HepG2 (cell line): ENCODE results near the gene CNRIP1. TPM values are rescaled to one million over a fixed set of nuclear protein-coding genes. Genes with fewer than 3 reads are reported as not detected.

ENCODE experiments used
- CENPX ChIP-seq: sonication (generic); formaldehyde crosslinking; IDR thresholded peaks from 2 replicates; pipeline ENCODE4 v1.9.0; 2021; ENCODE audit warnings: mild to moderate bottlenecking, missing genetic modification reagents, moderate library complexity
- GATAD1 ChIP-seq: IDR thresholded peaks from 2 replicates; pipeline ENCODE4 v1.6.1; 2016; ENCODE audit warnings: missing genetic modification reagents, missing compliant biosample characterization
- GATAD2A ChIP-seq: IDR thresholded peaks from 2 replicates; pipeline ENCODE4 v1.6.1; 2016
- KAT7 ChIP-seq: IDR thresholded peaks from 2 replicates; pipeline ENCODE4 v1.6.1; 2018; ENCODE audit warnings: borderline replicate concordance, missing compliant biosample characterization
- KDM5A ChIP-seq: fragments of 200-600 bp; sonication (generic); IDR thresholded peaks from 2 replicates; pipeline ENCODE4 v1.7.0; 2018; ENCODE audit warnings: antibody characterized with exemption, mild to moderate bottlenecking, low read length, borderline replicate concordance
- NFKB2 ChIP-seq: sonication (generic); formaldehyde crosslinking; IDR thresholded peaks from 2 replicates; pipeline ENCODE4 v1.4.0; 2020; ENCODE audit warnings: missing genetic modification reagents, borderline replicate concordance
- RAD21 ChIP-seq: fragments of 450-650 bp; formaldehyde crosslinking; IDR thresholded peaks from 2 replicates; pipeline ENCODE4 v1.5.0; 2020; ENCODE audit warnings: mild to moderate bottlenecking
- REPIN1 ChIP-seq: sonication (generic); formaldehyde crosslinking; IDR thresholded peaks from 2 replicates; pipeline ENCODE4 v1.8.0; 2022; ENCODE audit warnings: missing genetic modification reagents, low read depth, mild to moderate bottlenecking, borderline replicate concordance
- RXRB ChIP-seq: IDR thresholded peaks from 2 replicates; pipeline ENCODE4 v1.6.1; 2016; ENCODE audit warnings: borderline replicate concordance, missing genetic modification reagents, missing compliant biosample characterization
- SSRP1 ChIP-seq: IDR thresholded peaks from 2 replicates; pipeline ENCODE4 v1.6.1; 2016; ENCODE audit warnings: control low read depth
- ZNF331 ChIP-seq: sonication (generic); formaldehyde crosslinking; IDR thresholded peaks from 2 replicates; pipeline ENCODE4 v1.4.0; 2020; ENCODE audit warnings: missing genetic modification reagents
- ZNF350 ChIP-seq: sonication (generic); formaldehyde crosslinking; IDR thresholded peaks from 2 replicates; pipeline ENCODE4 v1.4.0; 2020; ENCODE audit warnings: mild to moderate bottlenecking, low read depth, missing genetic modification reagents, borderline replicate concordance
- ZNF646 ChIP-seq: sonication (generic); formaldehyde crosslinking; IDR thresholded peaks from 2 replicates; pipeline ENCODE4 v1.9.0; 2021; ENCODE audit warnings: mild to moderate bottlenecking, missing genetic modification reagents
- polyA plus RNA-seq, 8 experiments: library from polyadenylated mRNA; depleted of rRNA in 3 of 8; stranded (reverse) in 7 of 8; unstranded in 1 of 8; fragments of >200 nt; fragmentation: Illumina TruSeq in 4 of 8; extraction: Trizol in 4 of 8; gene quantifications; 2 replicates each; pipeline versions ENCODE4 v1.2.1 to v1.2.3, GENCODE V29; 2011 to 2016; ENCODE audit warnings: low read depth in 4 of 8, missing spikeins in 1 of 8, mixed read lengths in 1 of 8; ENCODE audit not compliant: insufficient read depth in 1 of 8
- total RNA-seq, 5 experiments: library from RNA; depleted of rRNA; stranded (reverse); fragments of >200 nt; fragmentation: Illumina TruSeq; extraction: Trizol; gene quantifications; 2 replicates each; pipeline ENCODE4 v1.2.3, GENCODE V29; 2016; ENCODE audit warnings: low read depth in 1 of 5
- TF ChIP-seq, protein P1 (sequence below): sonication (generic); formaldehyde crosslinking; IDR thresholded peaks from 2 replicates; pipeline ENCODE4 v1.8.0; 2023; ENCODE audit warnings: mild to moderate bottlenecking, missing genetic modification reagents
- TF ChIP-seq, protein P2 (sequence below): sonication (generic); formaldehyde crosslinking; IDR thresholded peaks from 2 replicates; pipeline ENCODE4 v1.4.0; 2020; ENCODE audit warnings: mild to moderate bottlenecking, missing genetic modification reagents
- TF ChIP-seq, protein P3 (sequence below): IDR thresholded peaks from 2 replicates; pipeline ENCODE4 v1.6.1; 2016

The CNRIP1 gene
- total and polyA plus RNA-seq, 2 of the 13 experiments (the other 11 are each of a cell fraction or from before 2014, with no cell fraction given): not detected

GRCh38 chr2:68251187-68251854, 68.4 kb downstream of the CNRIP1 start (continued):
- TF ChIP-seq, protein P1, sequence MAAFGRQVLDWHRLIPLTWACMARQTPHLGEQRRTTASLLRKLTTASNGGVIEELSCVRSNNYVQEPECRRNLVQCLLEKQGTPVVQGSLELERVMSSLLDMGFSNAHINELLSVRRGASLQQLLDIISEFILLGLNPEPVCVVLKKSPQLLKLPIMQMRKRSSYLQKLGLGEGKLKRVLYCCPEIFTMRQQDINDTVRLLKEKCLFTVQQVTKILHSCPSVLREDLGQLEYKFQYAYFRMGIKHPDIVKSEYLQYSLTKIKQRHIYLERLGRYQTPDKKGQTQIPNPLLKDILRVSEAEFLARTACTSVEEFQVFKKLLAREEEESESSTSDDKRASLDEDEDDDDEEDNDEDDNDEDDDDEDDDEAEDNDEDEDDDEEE (CRISPR knock-in tag): 0 out of 2 replicates have a peak, but pooled peaks have one; percentile 48
- TF ChIP-seq REPIN1 (CRISPR knock-in tag): 0 out of 2 replicates have a peak, but pooled peaks have one; percentile 16
- 0 out of 2 replicates have a peak, but pooled peaks have one; percentile 70 for TF ChIP-seq ZNF350
- TF ChIP-seq ZNF331 (CRISPR knock-in tag): 0 out of 2 replicates have a peak, but pooled peaks have one; percentile 15
- peak; percentile 24; the same call in 1 of the 2 replicates for TF ChIP-seq KAT7 (CRISPR knock-in tag)
- 0 out of 2 replicates have a peak, but pooled peaks have one; percentile 27 for TF ChIP-seq NFKB2 (CRISPR knock-in tag)
- TF ChIP-seq, protein P2, sequence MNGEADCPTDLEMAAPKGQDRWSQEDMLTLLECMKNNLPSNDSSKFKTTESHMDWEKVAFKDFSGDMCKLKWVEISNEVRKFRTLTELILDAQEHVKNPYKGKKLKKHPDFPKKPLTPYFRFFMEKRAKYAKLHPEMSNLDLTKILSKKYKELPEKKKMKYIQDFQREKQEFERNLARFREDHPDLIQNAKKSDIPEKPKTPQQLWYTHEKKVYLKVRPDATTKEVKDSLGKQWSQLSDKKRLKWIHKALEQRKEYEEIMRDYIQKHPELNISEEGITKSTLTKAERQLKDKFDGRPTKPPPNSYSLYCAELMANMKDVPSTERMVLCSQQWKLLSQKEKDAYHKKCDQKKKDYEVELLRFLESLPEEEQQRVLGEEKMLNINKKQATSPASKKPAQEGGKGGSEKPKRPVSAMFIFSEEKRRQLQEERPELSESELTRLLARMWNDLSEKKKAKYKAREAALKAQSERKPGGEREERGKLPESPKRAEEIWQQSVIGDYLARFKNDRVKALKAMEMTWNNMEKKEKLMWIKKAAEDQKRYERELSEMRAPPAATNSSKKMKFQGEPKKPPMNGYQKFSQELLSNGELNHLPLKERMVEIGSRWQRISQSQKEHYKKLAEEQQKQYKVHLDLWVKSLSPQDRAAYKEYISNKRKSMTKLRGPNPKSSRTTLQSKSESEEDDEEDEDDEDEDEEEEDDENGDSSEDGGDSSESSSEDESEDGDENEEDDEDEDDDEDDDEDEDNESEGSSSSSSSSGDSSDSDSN (CRISPR knock-in tag): peak; percentile 75
- TF ChIP-seq, protein P3, sequence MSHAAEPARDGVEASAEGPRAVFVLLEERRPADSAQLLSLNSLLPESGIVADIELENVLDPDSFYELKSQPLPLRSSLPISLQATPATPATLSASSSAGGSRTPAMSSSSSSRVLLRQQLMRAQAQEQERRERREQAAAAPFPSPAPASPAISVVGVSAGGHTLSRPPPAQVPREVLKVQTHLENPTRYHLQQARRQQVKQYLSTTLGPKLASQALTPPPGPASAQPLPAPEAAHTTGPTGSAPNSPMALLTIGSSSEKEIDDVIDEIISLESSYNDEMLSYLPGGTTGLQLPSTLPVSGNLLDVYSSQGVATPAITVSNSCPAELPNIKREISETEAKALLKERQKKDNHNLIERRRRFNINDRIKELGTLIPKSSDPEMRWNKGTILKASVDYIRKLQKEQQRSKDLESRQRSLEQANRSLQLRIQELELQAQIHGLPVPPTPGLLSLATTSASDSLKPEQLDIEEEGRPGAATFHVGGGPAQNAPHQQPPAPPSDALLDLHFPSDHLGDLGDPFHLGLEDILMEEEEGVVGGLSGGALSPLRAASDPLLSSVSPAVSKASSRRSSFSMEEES (CRISPR knock-in tag): no peak
- peak; percentile 18; the same call in 1 of the 2 replicates for TF ChIP-seq GATAD1 (CRISPR knock-in tag)
- peak; percentile 51; the same call in 1 of the 2 replicates for TF ChIP-seq RAD21 (CRISPR knock-in tag)
- TF ChIP-seq CENPX (CRISPR knock-in tag): no peak
- TF ChIP-seq ZNF646: 0 out of 2 replicates have a peak, but pooled peaks have one; percentile 39
- TF ChIP-seq RXRB (CRISPR knock-in tag): 0 out of 2 replicates have a peak, but pooled peaks have one; percentile 2
- TF ChIP-seq GATAD2A: peak; percentile 55; the same call in 1 of the 2 replicates
- TF ChIP-seq SSRP1: 0 out of 2 replicates have a peak, but pooled peaks have one; percentile 32
- TF ChIP-seq KDM5A: peak; percentile 66; the same call in 1 of the 2 replicates
